Liver (tissue), 9 donors: Measurements from ENCODE around the gene AMBRA1. TPM values are rescaled to one million over a fixed set of nuclear protein-coding genes. Genes with fewer than 3 reads are reported as not detected.

ENCODE experiments used
- DNase-seq: peaks from one replicate; pipeline ENCODE4 v3.0.0-alpha.2; 2017; ENCODE audit warnings: low spot score
- H3K27ac ChIP-seq, 2 donors: one replicate each; pipeline ENCODE4 v1.7.0; 2013; ENCODE audit warnings: inconsistent platforms in 2 of 2, low read length in 2 of 2, control low read depth in 1 of 2, low read depth in 1 of 2, mild to moderate bottlenecking in 1 of 2
- H3K27me3 ChIP-seq, 4 donors: one replicate each; pipeline versions ENCODE4 v1.6.1 to v1.7.0; 2013; ENCODE audit warnings: low read length in 3 of 4, inconsistent platforms in 1 of 4, mild to moderate bottlenecking in 1 of 4, moderate library complexity in 1 of 4; ENCODE audit not compliant: control insufficient read depth in 4 of 4, insufficient read depth in 4 of 4
- H3K36me3 ChIP-seq, 4 donors: one replicate each; pipeline versions ENCODE4 v1.6.1 to v1.7.0; 2013; ENCODE audit warnings: low read length in 3 of 4, mild to moderate bottlenecking in 3 of 4, low read depth in 1 of 4, moderate library complexity in 1 of 4; ENCODE audit not compliant: control insufficient read depth in 4 of 4, insufficient read depth in 3 of 4
- H3K4me1 ChIP-seq, 4 donors: one replicate each; pipeline versions ENCODE4 v1.6.1 to v1.7.0; 2013; ENCODE audit warnings: low read length in 3 of 4, mild to moderate bottlenecking in 3 of 4, moderate library complexity in 1 of 4; ENCODE audit not compliant: control insufficient read depth in 4 of 4, insufficient read depth in 4 of 4
- H3K4me3 ChIP-seq, 3 donors: one replicate each; pipeline versions ENCODE4 v1.6.1 to v1.7.0; 2013; ENCODE audit warnings: low read length in 3 of 3, control low read depth in 1 of 3, low read depth in 1 of 3, mild to moderate bottlenecking in 1 of 3
- H3K9ac ChIP-seq, 2 donors: one replicate each; pipeline ENCODE4 v1.7.0; 2013; ENCODE audit warnings: low read length in 2 of 2, mild to moderate bottlenecking in 2 of 2, moderate library complexity in 2 of 2, control low read depth in 1 of 2, low read depth in 1 of 2
- H3K9me3 ChIP-seq, 4 donors: one replicate each; pipeline versions ENCODE4 v1.6.1 to v1.7.0; 2013; ENCODE audit warnings: low read length in 3 of 4; ENCODE audit not compliant: control insufficient read depth in 4 of 4
- EGR1 ChIP-seq, 2 donors: IDR thresholded peaks; 2 replicates each; pipeline ENCODE4 v1.6.1; 2016 to 2018; ENCODE audit warnings: antibody characterized with exemption in 2 of 2, low read depth in 2 of 2
- FOXA1 ChIP-seq: IDR thresholded peaks from 2 replicates; pipeline ENCODE4 v1.6.1; 2016; ENCODE audit warnings: antibody characterized with exemption
- GABPA ChIP-seq, 2 donors: IDR thresholded peaks in 1 of 2; conservative IDR thresholded peaks in 1 of 2; 2 replicates each; pipeline ENCODE4 v1.6.1; 2016; ENCODE audit warnings: antibody characterized with exemption in 2 of 2, mild to moderate bottlenecking in 1 of 2, moderate library complexity in 1 of 2
- HNF4A ChIP-seq, 2 donors: conservative IDR thresholded peaks; 2 replicates each; pipeline ENCODE4 v1.6.1; 2016; ENCODE audit warnings: antibody characterized with exemption in 2 of 2, mild to moderate bottlenecking in 2 of 2
- HNF4G ChIP-seq: IDR thresholded peaks from 2 replicates; pipeline ENCODE4 v1.6.1; 2016; ENCODE audit warnings: antibody characterized with exemption
- JUND ChIP-seq, 2 donors: IDR thresholded peaks; 2 replicates each; pipeline ENCODE4 v1.6.1; 2016; ENCODE audit warnings: antibody characterized with exemption in 2 of 2
- NR2F2 ChIP-seq: IDR thresholded peaks from 2 replicates; pipeline ENCODE4 v1.6.1; 2016; ENCODE audit warnings: antibody characterized with exemption
- RAD21 ChIP-seq, 2 donors: IDR thresholded peaks; 2 replicates each; pipeline ENCODE4 v1.6.1; 2016; ENCODE audit warnings: antibody characterized with exemption in 2 of 2, mild to moderate bottlenecking in 2 of 2
- RXRA ChIP-seq, 2 donors: IDR thresholded peaks; 2 replicates each; pipeline ENCODE4 v1.6.1; 2017 to 2018; ENCODE audit warnings: antibody characterized with exemption in 2 of 2, mild to moderate bottlenecking in 1 of 2
- SP1 ChIP-seq: IDR thresholded peaks from 2 replicates; pipeline ENCODE4 v1.6.1; 2018; ENCODE audit warnings: antibody characterized with exemption, mild to moderate bottlenecking
- TAF1 ChIP-seq: conservative IDR thresholded peaks from 2 replicates; pipeline ENCODE4 v1.6.1; 2016; ENCODE audit warnings: antibody characterized with exemption, mild to moderate bottlenecking
- YY1 ChIP-seq: IDR thresholded peaks from 2 replicates; pipeline ENCODE4 v1.6.1; 2016; ENCODE audit warnings: antibody characterized with exemption, mild to moderate bottlenecking
- ZBTB33 ChIP-seq: IDR thresholded peaks from 2 replicates; pipeline ENCODE4 v1.6.1; 2016; ENCODE audit warnings: antibody characterized with exemption
- WGBS: extraction: QIAGEN DNeasy Blood & Tissue Kit; methylation state at CpG from one replicate; pipeline ENCODE4 v1.1.7; 2013; 5-methylcytosine and 5-hydroxymethylcytosine counted together
- polyA plus RNA-seq, 2 donors: library from polyadenylated mRNA; stranded (reverse) in 1 of 2; unstranded in 1 of 2; fragments of 200-250 nt in 1 of 2; fragments of >200 nt in 1 of 2; fragmentation: Nextera tagmentation in 1 of 2; extraction: Ambion mirVana in 1 of 2; gene quantifications; one replicate each; pipeline versions ENCODE4 v1.2.1 to v1.2.3, GENCODE V29; 2013 to 2015
- total RNA-seq, 2 donors: library from RNA; depleted of rRNA; stranded (reverse); fragments of >200 nt; gene quantifications; one replicate each; pipeline ENCODE4 v1.2.3, GENCODE V29; 2014
- TF ChIP-seq, protein P1 (sequence below): IDR thresholded peaks from 2 replicates; pipeline ENCODE4 v1.6.1; 2016; ENCODE audit warnings: antibody characterized with exemption
- donor health status: healthy.
- donor health status: healthy.
- donor health status: healthy.
- donor health status: healthy.
- donor health status: healthy.

The AMBRA1 gene
- total and polyA plus RNA-seq, 4 donors = 3.7 to 25.7 (median 15.1) TPM

DNA sequence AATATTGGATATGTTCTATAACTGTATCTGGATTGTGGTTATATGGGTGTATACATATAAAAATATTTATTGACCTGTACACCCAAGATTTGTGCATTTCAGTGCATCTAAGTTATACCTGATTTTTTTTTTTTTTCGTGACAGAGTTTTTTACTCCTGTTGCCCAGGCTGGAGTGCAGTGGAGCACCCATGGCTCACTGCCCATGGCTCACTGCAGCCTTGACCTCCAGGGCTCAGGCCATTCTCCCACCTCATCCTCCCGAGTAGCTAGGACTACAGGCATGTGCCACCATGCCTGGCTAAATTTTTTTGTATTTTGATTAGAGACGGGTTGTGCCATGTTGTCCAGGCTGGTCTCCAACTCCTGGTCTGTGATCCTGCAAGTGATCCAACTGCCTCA, 47.8 kb upstream of the AMBRA1 start:
- no peak overlapping the region for H3K27ac ChIP-seq
- no peak overlapping the region for H3K4me3 ChIP-seq
- DNase-seq = no peak
- peaks cover 6 to 19% (median 12%) of the 10 kb centered on the region in 4 donors for H3K36me3 ChIP-seq
- 56% methylated on average over 3 of the region's 3 CpGs for WGBS
- no peaks in the 10 kb centered on the region for H3K27me3 ChIP-seq
- H3K9me3 ChIP-seq = no peaks in the 10 kb centered on the region
- H3K4me1 ChIP-seq = peaks cover 3 to 13% (median 10%) of the 10 kb centered on the region in 4 donors
- H3K9ac ChIP-seq = no peak overlapping the region
- TF ChIP-seq NR2F2 = no peak
- no peak for TF ChIP-seq TAF1
- TF ChIP-seq, protein P1, sequence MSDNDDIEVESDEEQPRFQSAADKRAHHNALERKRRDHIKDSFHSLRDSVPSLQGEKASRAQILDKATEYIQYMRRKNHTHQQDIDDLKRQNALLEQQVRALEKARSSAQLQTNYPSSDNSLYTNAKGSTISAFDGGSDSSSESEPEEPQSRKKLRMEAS = no peak
- TF ChIP-seq JUND (IDR thresholded peaks at IDR 0.05) = no peak
- no peak for TF ChIP-seq HNF4G
- no peak for TF ChIP-seq EGR1 (IDR thresholded peaks at IDR 0.05; ENCODE audit: low read depth in 2 of 2)
- no peak for TF ChIP-seq GABPA (IDR thresholded peaks at IDR 0.05 in 1 of 2, conservative IDR thresholded peaks at IDR 0.05 in 1 of 2)
- no peak for TF ChIP-seq HNF4A (conservative IDR thresholded peaks at IDR 0.05)
- no peak for TF ChIP-seq FOXA1
- TF ChIP-seq YY1 = no peak
- TF ChIP-seq RXRA (IDR thresholded peaks at IDR 0.05) = no peak
- no peak for TF ChIP-seq SP1
- no peak for TF ChIP-seq RAD21 (IDR thresholded peaks at IDR 0.05)

- Histone ChIP-seq H3K27me3 (no peaks in the 10 kb centered on the region), H3K4me3 (no peak overlapping the region), H3K4me1 (peaks cover 4 to 15% (median 14%) of the 10 kb centered on the region in 4 donors), H3K27ac (peak overlapping the region in 1 of 2 donors; percentile 6), H3K9me3 (no peaks in the 10 kb centered on the region), H3K9ac (no peak overlapping the region), H3K36me3 (peaks cover 1 to 7% (median 4%) of the 10 kb centered on the region in 4 donors)
- WGBS = 86% methylated on average over 6 of the region's 6 CpGs
- DNase-seq = no peak
- TF ChIP-seq YY1 = no peak
- TF ChIP-seq HNF4G = peak; percentile 56
- TF ChIP-seq ZBTB33 = no peak
- TF ChIP-seq HNF4A (conservative IDR thresholded peaks at IDR 0.05) = peak; percentile 45 to 58
- peak; percentile 22 for TF ChIP-seq SP1
- TF ChIP-seq FOXA1 = no peak
Observed at GRCh38 chr11:46640036-46640788, 46.4 kb upstream of the AMBRA1 start.

DNA sequence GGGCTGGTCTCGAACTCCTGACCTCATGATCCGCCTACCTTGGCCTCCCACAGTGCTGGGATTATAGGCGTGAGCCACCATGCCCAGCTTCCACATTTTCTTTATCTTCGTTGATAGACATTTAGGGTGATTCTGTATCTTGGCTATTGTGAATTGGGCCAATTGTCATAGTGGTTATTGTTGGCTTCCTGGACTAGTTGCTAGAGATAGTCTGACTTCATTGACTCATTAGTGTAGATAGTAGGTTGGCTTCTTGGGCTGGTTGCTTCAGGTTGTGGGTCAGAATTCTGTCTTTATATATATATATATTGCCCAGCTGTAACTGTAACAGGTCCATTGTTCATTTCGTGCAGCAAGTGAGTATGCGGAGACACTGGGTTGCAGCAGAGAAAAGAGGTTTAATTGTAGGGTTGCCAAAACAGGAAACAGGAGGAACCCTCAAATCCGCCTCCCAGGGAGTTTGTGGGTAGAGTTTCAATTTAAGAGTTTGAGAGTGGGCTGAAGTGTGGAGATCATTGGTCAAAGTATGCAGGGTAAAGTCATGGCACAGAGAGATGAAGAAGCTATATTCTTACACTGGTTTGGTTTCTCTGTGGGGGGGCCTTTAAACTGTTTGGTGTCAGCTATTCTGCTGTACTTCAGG, 45.5 kb upstream of the AMBRA1 start:
- Histone ChIP-seq H3K9me3 (no peaks in the 10 kb centered on the region), H3K36me3 (peaks cover 0 to 2% (median 1%) of the 10 kb centered on the region in 4 donors), H3K27ac (no peak overlapping the region), H3K4me1 (peaks cover 6 to 17% (median 14%) of the 10 kb centered on the region in 4 donors), H3K4me3 (no peak overlapping the region), H3K9ac (no peak overlapping the region), H3K27me3 (no peaks in the 10 kb centered on the region)
- WGBS = 95% methylated on average over 7 of the region's 7 CpGs
- no peak for DNase-seq
- TF ChIP-seq GABPA (IDR thresholded peaks at IDR 0.05 in 1 of 2, conservative IDR thresholded peaks at IDR 0.05 in 1 of 2) (no peak), YY1 (no peak), SP1 (no peak)
- TF ChIP-seq, protein P1 = no peak
